GM21526 (cell line): ENCODE results near the gene COX4I2.
"Not testable (repeated sequence)": the region's sequence is repeated elsewhere in the genome, so short reads cannot be mapped to it uniquely, and the experiment has no call there.

ENCODE experiments used
- ATAC-seq: cut with Tn5 transposase; IDR thresholded peaks from one replicate; pipeline ENCODE4 v1.9.1; 2021; ENCODE audit warnings: moderate library complexity; ENCODE audit not compliant: unreplicated experiment, low FRiP score

The COX4I2 gene

DNA sequence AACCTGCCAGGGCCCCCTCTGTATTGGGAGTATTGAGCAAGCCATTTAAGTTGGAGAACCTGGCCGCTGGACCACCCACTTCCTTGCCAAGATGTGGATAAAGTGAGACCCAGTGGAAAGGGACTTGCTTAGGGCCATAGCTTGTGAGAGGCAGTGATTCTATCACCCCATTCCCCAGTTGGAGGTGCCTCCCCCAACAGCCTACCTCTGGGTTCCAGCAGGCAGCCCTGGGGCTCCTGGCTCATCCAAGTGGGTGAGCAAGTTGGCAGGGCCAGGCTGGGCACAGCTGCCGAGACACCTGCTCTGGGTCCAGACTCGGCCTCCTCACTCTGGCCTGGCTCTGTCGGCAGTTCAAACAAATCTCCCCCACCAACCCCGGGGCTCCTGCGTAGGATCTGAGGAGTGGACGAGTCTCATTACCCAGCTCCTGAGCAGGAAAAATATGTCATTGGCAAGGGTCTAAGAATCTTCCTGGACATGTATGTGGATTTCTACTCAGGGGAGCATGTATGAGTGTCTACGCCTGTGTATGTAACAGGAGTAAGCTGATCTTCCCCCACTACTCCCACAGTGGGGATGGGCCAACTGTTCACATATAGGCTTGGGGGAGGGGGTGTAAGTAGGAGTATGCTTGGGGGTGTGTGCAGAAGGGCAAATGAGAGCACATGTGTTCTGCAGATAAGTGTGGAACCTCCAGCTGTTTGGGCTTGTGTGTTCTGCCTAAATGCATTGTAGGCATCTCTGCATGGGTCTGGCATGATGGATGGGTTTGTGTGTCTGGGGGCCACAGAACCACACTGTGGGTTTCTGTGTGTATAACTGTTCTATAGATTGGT lies 30.7 kb upstream of the COX4I2 start:
- no peak for ATAC-seq

- no peak for ATAC-seq
Measured at GRCh38 chr20:31607640-31608250, 30.0 kb upstream of the COX4I2 start.

DNA sequence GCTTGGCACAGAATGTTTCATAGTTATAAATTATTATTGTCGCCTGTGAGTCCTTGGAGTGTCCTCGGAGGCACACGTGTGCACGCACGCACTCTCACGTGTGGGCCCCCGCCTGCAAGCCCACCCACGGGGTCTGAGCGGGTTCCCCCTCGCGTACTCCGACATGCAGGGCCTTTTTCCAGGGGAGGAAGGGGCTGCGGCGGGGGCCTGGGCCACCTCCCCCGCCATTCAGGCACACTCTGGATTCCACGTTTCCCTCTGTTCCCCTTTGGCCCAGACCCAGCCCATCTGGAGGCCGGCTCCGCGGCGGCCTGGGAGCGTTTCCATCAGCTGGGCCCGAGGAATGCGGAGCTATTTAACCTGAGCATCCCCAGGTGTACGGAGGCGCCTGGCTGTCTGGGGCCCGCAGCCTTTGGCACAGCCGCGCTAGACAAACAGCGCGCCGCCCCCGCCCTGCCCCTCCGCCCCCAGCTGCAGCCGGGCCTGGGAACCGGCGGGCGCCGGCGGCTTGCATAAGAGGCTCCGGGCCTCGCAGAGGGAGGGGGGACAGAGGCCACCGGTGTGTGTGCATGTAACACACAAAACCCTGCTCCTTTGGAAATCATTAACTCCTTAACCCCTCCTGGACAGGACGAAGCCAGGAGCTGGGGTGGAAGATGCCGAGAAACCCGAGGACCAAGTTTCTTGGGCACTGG lies 29.3 kb upstream of the COX4I2 start:
- no peak for ATAC-seq

GRCh38 chr20:31612271-31612640 lies 25.5 kb upstream of the COX4I2 start:
- not testable (repeated sequence) for ATAC-seq

- ATAC-seq, result no peak
Measured at GRCh38 chr20:31615416-31615815, 22.3 kb upstream of the COX4I2 start.

DNA sequence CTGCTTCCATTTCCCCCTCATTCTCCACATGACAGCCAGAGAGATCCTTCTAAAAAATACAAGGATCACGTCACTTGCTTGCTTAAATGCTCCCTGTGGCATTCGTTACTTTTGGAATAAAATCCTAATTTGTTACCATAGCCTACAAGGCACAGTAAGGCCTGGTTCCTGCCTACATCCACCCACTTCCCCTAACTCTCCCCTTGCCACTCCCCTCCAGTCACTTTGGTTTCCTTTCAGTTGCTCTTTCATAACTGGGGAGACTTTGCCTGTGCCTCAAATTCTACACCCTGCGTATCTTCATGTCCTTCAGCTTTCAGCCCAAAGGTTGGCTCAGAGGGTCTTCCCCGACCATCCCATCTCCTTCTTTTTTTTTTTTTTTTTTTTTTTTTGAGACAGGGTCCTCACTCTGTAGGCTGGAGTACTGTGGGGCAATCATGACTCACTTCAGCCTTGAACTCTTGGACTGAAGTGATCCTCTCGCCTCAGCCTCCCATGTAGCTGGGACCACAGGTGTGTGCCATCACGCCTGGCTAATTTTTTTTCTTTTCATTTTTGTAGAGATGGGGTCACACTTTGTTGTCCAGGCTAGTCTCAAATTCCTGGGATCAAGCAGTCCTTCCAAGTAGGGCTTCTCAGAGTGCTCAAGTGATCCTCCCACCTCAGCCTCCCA lies 20.1 kb upstream of the COX4I2 start:
- no peak for ATAC-seq

DNA sequence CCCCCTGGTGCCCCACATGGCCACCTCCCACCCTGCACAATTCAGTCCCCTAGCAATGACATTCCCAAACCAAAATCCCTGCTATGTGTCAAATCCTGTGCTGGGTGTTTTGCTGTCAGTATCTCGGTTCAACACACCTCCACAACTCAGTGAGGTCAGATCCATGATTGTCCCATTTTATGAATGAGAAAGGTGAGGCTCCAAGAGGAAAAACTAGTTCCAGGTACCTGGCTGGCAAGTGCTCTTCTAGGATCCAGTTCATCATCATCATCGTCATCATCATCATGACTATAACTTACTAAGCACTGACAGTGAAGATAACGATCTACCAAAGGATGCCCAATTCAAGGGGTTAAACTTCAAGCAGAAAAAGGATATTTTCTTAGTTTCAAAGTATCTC lies 17.5 kb upstream of the COX4I2 start:
- no peak for ATAC-seq

- ATAC-seq, result not testable (repeated sequence)
Measured at GRCh38 chr20:31623123-31623505, 14.6 kb upstream of the COX4I2 start.

GRCh38 chr20:31626534-31626933 lies 11.2 kb upstream of the COX4I2 start:
- not testable (repeated sequence) for ATAC-seq

DNA sequence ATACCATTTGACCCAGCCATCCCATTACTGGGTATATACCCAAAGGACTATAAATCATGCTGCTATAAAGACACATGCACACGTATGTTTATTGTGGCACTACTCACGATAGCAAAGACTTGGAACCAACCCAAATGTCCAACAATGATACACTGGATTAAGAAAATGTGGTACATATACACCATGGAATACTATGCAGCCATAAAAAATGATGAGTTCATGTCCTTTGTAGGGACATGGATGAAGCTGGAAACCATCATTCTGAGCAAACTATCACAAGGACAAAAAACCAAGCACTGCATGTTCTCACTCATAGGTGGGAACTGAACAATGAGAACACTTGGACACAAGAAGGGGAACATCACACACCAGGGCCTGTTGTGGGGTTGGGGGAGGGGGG lies 9.7 kb upstream of the COX4I2 start:
- not testable (repeated sequence) for ATAC-seq

- ATAC-seq, result no peak
Measured at GRCh38 chr20:31630187-31630790, 7.4 kb upstream of the COX4I2 start.

DNA sequence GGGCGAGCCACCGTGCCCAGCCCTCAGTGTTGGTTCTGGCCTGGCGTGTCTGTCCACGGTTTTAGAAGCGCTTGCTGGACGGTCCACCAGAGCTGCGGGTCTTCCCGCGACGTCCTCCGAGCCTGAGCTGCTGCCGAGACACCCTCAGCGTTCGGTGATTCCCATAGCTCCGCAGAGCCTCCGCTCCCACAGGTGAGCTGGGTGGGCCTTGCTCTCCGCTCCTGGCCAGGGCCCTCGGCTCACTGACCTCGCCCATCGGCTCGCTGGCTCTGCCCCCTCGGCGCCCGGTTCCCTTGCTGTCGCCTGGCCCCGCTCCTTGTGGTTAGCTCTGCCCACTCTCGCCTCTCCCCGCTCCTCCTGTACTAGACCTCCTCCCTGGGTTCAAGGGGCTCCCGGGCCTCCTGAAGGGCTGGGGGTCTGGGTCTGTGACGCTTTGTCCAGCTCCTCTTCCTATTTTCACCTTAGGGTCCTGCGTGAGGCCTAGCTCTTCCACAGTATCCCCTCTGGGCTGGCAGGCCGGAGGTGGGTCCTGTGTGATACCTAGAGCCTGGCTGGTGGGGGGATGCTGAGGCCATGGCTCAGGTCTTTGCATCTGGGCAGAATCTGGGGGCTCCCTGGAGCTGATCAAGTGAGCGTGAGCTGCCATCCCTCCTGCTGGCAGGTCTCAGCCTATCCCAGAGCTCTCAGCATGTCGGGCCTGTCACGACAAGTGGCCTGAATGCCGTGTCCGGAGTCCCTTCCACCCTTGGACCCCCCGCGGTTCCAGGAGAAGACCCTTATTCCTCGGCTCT lies 5.0 kb upstream of the COX4I2 start:
- ATAC-seq, result no peak

GRCh38 chr20:31633339-31633914 lies 4.3 kb upstream of the COX4I2 start:
- ATAC-seq, result no peak

DNA sequence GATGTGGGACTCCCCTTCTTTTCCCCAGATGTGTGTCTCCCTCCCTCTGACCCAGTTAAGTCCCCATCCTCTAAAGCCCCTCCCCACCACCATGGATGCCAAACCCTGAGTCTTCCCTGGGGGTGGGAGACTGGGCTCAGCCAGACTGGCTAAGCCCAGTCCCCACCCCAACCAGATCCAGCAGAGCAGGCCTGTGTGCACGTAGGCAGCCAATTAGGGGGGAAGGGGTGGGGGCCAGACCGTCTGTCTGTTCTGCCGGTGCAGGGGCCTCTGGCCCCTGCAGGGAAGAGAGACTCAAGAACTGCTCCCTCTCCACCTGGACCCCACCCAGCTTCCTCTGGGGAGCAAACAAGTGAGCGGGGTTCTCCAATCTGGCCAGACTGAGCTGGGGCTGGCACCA lies 605 bp downstream of the COX4I2 start:
- no peak for ATAC-seq

- no peak for ATAC-seq
Measured at GRCh38 chr20:31638816-31639215, 1.1 kb downstream of the COX4I2 start.

DNA sequence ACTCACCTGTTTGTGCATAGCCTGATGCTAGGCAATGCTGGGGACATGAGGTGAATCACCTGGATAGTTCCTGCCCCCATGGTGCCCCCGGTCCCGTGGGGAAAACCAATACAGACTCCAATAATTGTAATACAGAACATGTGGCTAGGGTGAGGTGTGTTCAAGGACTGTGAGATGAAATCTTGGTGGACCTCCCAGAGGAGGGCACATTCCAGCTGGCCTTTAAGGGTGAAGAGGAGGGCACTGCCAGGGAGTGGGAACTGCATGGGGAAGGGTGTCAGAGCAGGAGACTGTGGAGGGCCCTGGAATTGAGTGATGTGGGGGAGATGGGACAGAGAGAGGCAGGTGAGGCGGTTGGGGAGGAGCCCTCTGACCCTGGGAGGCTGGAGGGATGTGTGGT lies 2.5 kb downstream of the COX4I2 start:
- no peak for ATAC-seq

DNA sequence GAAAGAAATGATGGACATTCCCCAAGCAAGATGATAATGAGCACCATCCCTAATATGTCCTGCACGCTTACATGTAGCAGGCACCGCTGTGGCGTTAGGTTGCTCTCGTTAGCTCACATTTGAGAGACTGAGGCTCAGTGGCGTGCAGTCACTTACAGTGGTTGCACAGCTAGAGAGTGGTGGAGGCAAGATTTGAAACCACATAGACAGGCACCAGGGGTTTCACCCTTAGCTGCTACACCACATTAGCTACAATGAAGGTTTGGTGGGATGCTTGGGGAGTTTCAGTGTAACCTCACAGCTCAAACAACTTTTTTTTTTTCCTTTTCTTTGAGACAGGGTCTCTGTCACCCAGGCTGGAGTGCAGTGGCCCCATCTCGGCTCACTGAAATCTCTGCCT lies 3.7 kb downstream of the COX4I2 start:
- no peak for ATAC-seq

DNA sequence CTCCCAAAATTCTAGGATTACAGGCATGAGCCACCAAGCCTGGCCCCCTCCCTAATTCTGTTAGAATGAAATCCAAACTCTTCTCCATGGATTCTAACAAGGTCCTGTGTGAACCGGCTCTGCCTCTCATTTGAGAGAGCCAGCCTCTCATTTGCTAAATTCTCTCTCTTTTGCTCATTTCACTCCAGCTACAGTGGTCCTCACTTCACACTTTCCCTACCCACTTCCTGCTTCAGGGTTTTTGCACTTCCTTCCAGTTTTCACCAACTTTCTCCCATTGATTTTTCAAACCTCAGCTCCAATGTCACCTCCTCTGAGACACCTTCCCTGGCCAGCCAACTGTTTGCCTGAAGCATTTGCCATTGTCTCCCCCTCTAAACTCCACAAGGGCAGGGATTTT lies 5.1 kb downstream of the COX4I2 start:
- ATAC-seq, result no peak

GRCh38 chr20:31643522-31643921 lies 5.8 kb downstream of the COX4I2 start:
- ATAC-seq, result no peak

- ATAC-seq, result no peak
Measured at GRCh38 chr20:31644701-31645100, 7.0 kb downstream of the COX4I2 start.
